CD4-positive, alpha-beta T cell treated with Interleukin-15 for 1 hour (primary cell): ENCODE results near the gene PACS2.

Source experiments
- DNase-seq: peaks from one replicate; pipeline ENCODE4 v3.0.0-alpha.2; 2020

PACS2 gene

GRCh38 chr14:105411985-105412770, 97.6 kb downstream of the PACS2 start:
- DNase-seq, result no peak

DNA sequence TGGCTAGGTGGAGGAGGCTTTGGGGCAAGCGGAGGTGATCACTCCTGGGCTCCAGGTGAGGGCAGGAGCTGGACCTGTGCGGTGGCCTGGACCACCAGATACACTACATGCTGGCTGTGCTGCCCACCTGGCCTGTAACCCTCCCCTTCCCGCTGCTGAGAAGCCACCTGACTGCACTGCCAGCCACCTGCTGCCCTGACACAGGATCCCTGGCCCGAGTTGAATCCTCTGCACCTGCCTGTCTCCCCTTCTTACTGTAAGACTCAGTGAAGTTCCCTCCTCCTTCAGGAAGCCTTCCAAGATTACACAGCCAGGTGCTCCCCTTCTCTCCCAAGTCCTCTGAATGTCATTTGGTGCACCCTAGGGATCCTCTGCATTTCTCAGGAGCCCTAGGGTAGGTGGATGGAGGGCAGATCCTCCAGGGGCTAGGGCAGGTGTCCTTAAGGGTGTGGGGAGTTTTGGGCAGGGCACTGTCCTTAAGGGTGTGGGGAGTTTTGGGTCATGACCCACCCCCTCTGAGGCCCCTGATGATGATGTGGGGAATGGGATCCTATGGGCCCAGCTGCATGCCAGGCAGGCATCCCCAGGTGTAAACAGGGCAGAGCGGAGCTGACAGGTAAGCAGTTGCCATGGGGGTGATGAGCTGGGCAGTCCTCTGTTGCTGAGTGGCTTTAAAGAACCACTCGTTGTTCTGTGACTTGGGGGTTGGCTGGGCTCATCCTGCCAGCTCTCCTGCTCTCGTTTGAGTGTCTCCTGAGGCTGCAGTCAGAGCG, 98.4 kb downstream of the PACS2 start:
- no peak for DNase-seq

DNA sequence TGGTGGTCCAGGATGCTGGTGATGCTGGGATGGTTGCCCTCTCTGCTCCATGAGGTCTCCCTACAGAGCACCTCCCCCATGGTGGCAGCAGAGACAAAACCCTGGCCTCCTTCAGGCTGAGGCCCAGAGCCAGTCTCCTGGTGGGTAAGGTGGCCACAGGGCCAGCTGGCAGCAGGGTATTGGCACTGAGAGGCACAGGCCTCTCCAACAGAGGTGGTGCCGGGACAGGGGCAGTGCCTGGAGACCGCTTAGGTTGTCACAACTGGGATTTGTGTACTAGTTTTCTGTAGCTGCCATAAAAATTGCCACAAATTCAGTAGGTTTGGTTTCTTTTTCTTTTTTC, 99.0 kb downstream of the PACS2 start:
- no peak for DNase-seq

DNA sequence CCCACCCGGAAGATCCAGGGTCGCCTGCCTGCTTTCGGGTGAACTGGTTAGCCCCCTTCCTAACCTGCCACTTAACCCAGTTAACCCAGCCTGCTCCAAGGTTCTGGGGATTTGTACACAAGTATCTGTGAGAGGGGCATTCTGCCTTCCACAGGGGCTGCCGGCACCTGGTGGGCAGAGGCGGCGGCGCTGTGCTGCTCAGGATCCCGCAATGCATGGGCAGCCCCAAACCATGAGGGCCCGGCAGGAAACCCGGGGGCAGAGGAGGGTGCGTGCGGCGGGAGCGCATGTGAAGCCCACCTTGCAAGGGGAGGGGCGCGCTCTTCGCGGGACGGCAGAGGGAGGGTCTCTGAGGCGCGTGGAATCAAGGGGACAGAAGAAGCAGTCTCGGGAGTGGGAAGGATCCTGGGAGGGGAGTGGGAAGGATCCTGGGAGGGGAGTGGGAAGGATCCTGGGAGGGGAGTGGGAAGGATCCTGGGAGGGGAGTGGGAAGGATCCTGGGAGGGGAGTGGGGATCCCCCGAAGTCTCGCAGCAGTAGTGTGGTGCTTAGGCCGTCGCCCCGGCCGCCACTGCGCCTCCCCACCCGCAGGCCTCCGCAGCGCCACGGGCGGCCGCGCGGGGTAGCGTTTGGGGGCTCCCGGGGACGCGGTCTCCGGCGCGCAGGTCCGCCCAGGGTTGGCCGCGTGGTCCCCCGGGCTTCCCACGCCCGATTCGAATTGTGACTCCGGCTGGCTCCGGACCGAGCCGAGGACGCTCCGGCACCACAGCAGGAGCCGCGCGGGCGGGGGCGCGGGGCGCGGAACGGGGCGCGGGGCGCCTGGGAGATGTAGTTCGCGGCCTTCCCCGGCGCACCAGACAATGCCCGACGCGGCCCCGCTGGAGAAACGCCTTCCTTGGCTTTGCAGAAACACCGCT, 100.2 kb downstream of the PACS2 start:
- peak; percentile 59 for DNase-seq

- no peak for DNase-seq
Observed at GRCh38 chr14:105415481-105416428, 101.2 kb downstream of the PACS2 start.

DNA sequence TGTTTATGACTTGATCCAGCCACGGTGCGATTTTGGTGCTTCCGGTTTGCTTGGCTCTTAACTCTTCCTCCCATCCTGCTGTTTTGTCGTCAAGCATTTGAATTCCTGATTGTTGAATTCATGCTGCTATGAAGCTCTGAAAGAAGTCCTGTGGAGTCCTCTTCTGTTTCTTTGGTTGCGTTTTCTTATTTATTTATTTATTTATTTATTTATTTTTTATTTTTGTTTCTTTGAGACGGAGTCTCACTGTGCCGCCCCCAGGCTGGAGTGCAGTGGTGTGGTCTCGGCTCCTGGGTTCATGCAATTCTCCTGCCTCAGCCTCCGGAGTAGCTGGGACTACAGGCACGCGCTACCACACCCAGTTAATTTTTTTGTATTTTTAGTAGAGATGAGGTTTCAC, 102.1 kb downstream of the PACS2 start:
- DNase-seq, result no peak

GRCh38 chr14:105417690-105418121, 103.2 kb downstream of the PACS2 start:
- DNase-seq, result no peak

- DNase-seq, result no peak
Observed at GRCh38 chr14:105418269-105419194, 104.0 kb downstream of the PACS2 start.

DNA sequence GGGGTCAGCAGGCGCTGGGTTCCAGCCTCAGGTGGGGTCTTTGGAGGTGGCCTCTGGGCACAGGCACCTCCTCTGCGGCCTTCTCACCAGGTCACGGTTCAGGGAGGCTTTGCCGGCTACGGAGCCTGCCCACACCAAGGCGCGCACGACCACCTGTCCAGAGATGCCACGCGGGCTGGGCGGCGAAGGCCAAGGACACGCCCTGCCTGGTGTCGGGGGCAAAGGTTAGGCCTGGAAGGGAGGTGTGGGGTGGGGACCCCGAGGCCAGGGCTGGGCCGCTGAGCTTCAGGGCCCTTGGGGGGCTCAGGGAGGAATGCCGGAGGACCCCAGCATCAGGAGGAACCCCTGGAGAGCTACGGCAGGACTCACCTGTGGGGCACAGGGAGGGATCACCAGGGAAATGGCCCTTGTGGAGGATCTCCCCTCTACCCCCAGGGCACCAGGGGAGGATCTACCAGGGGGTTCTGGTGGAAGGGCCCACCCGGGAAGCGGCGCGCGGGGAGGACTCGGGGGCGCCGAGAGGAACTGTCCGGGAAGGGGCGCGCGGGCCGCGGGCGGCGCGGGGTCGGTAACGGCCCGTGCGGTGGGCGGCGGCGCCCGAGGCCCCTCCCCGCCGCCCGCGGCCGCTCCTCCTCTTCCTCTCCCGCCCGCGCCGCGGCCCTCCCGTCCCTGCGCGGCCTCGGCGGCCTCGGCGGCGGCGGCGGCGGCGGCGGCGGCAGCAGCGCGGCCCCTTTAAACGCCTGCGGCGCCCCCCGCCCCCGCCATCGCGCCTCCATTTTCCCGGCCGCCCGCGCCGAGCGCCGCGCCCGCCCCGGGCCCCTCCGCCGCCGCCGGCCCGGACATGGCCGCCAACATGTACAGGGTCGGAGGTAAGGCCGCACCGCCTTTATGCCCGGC, 104.9 kb downstream of the PACS2 start, which contains the start of gene MTA1:
Gene MTA1 (plus strand): TSS at position 633 of the 897 bp plus-strand sequence. CDS start 209 bp downstream, at position 842.
- peak; percentile 37 for DNase-seq

DNA sequence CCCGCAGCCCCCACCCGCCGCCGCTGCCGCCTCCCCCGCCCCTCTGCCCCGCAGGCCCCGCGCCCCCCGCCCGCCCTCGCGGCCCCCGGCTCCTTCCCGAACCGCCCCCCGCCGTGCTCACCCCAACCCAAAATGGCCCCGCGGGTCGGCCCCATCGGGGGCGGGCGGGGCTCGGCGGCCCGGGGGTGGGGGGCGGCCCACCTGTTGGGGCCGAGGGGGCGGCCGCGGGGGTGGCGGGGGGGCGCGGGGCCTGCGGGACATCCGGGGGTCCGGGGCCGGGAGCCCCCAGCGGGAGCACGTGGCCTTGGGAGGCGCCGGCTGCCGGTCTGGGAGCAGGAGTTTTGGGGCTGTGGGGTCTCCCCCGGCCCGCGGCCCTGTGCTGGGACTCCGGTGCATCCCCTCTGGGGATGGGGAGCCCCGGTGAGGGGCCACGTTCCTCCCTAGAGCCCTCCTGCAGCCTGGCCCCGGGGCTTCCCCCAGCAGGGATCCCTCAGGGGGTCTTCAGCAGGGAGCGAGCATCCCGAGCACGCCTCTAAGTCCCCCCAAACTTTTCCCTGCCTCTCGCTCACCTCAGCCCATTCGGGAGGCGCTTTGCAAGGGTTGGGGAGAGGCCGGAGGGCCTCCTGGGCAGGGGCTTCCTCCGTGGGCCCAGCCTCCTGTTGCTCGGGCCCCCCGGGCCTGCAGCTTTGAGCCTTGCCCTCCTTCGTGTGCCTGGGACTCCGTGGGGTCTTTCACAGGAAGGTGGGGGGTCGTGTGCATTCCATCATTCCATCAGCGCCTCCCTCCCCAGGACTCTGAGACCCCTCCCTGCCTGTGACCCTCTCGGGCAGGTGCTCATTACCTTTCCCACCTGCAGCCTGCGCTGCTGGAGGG, 105.8 kb downstream of the PACS2 start:
- no peak for DNase-seq

- no peak for DNase-seq
Observed at GRCh38 chr14:105420974-105421674, 106.6 kb downstream of the PACS2 start.

- no peak for DNase-seq
Observed at GRCh38 chr14:105421723-105422615, 107.4 kb downstream of the PACS2 start.

DNA sequence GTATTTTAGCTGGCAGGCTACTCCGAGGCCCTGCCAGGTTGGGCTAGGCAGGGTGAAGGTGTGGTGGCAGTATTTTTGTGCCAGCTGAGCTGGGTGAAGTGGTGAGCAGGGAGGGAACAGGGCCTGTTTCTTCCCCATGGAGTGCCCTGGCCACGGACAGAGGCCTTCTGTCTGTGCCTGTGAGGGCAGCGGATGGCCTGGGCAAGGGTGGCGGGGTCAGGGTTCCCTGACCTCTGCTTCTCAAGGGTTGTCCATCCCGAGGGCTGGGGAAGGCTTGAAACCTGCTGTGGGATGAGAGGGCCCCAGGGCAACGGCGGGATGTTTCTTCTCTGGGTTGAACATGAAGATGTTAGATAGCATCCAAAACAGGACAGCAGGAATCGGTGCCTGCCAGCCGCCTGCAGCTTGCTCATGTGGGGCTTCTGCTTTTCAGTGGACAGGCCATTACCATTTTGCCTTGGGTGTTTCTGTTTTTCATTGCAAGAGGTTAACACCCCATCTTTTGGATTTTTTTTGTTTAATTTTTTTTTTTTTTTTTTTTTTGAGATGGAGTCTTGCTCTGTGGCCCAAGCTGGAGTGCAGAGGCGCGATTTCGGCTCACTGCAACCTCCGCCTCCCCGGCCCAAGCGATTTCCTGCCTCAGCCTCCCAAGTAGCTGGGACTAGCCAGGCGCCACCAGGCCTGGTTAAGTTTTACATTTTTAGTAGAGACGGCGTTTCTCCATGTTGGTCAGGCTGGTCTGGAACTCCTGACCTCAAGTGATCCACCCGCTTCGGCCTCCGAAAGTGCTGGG, 108.3 kb downstream of the PACS2 start:
- no peak for DNase-seq

- no peak for DNase-seq
Observed at GRCh38 chr14:105423488-105424195, 109.1 kb downstream of the PACS2 start.

- no peak for DNase-seq
Observed at GRCh38 chr14:105424861-105425260, 110.3 kb downstream of the PACS2 start.
